CD4-positive, CD25-positive, alpha-beta regulatory T cell (primary cell): ENCODE data around the gene C3orf20. TPM values are rescaled to one million over a fixed set of nuclear protein-coding genes. Genes with fewer than 3 reads are reported as not detected.
"Not testable (repeated sequence)": the region's sequence is repeated elsewhere in the genome, so short reads cannot be mapped to it uniquely, and the experiment has no call there.

ENCODE experiments used
- ATAC-seq, 2 donors: fragments of 150-1000 bp; cut with Tn5 transposase; one replicate each; pipeline ENCODE4 v1.10.0; 2021; ENCODE audit warnings: low read depth in 2 of 2, moderate number of reproducible peaks in 2 of 2, moderate library complexity in 1 of 2
- DNase-seq, 3 donors: peaks; one replicate each; pipeline versions ENCODE4 v3.0.0 to v3.0.0-alpha.2; 2012 to 2022; ENCODE audit warnings: mixed read lengths in 1 of 3
- H3K27ac ChIP-seq: one replicate; pipeline ENCODE4 v1.7.0; 2013; ENCODE audit warnings: mild to moderate bottlenecking, low read length; ENCODE audit not compliant: insufficient read depth, poor library complexity, severe bottlenecking
- H3K27me3 ChIP-seq: one replicate; pipeline ENCODE4 v1.7.0; 2013; ENCODE audit warnings: low read length; ENCODE audit not compliant: control insufficient read depth, insufficient read depth
- H3K36me3 ChIP-seq: one replicate; pipeline ENCODE4 v1.7.0; 2013; ENCODE audit warnings: mild to moderate bottlenecking, low read length, moderate library complexity; ENCODE audit not compliant: control insufficient read depth, insufficient read depth
- H3K4me1 ChIP-seq: 2 replicates; pipeline ENCODE4 v1.7.0; 2013; ENCODE audit warnings: mild to moderate bottlenecking, low read length; ENCODE audit not compliant: insufficient read depth, control insufficient read depth, poor library complexity, severe bottlenecking
- H3K4me3 ChIP-seq: one replicate; pipeline ENCODE4 v1.7.0; 2013; ENCODE audit warnings: low read depth, mild to moderate bottlenecking, low read length, moderate library complexity
- H3K9me3 ChIP-seq, 2 experiments: 1 replicate in 1 of 2; 2 replicates in 1 of 2; pipeline ENCODE4 v1.7.0; 2013; ENCODE audit warnings: low read length in 2 of 2, mild to moderate bottlenecking in 1 of 2, moderate library complexity in 1 of 2; ENCODE audit not compliant: control insufficient read depth in 2 of 2
- H3K27ac Mint-ChIP-seq, 3 donors: one replicate each; pipeline ENCODE4 v1.8.0; 2020 to 2022; ENCODE audit warnings: mild to moderate bottlenecking in 3 of 3, mixed read lengths in 3 of 3, moderate library complexity in 2 of 3
- H3K27me3 Mint-ChIP-seq: one replicate; pipeline ENCODE4 v1.8.0; 2022; ENCODE audit warnings: mild to moderate bottlenecking, mixed read lengths
- H3K36me3 Mint-ChIP-seq: one replicate; pipeline ENCODE4 v1.8.0; 2020; ENCODE audit warnings: mixed read lengths
- H3K4me1 Mint-ChIP-seq, 4 donors: one replicate each; pipeline ENCODE4 v1.8.0; 2020 to 2022; ENCODE audit warnings: mixed read lengths in 4 of 4, mild to moderate bottlenecking in 1 of 4
- H3K4me3 Mint-ChIP-seq, 4 donors: one replicate each; pipeline ENCODE4 v1.8.0; 2020 to 2022; ENCODE audit warnings: mild to moderate bottlenecking in 4 of 4, mixed read lengths in 4 of 4, moderate library complexity in 3 of 4
- H3K9me3 Mint-ChIP-seq, 7 donors: one replicate each; pipeline ENCODE4 v1.8.0; 2020 to 2022; ENCODE audit warnings: mixed read lengths in 7 of 7, mild to moderate bottlenecking in 3 of 7, moderate library complexity in 2 of 7
- polyA plus RNA-seq, 4 donors: library from polyadenylated mRNA; unstranded; fragments of 300-500 nt; fragmentation: Illumina TruSeq; gene quantifications; one replicate each; pipeline ENCODE4 v1.2.3, GENCODE V29; 2021
- total RNA-seq: library from RNA; stranded (reverse); gene quantifications from one replicate; pipeline ENCODE4 v1.2.3, GENCODE V29; 2022

The C3orf20 gene
- total and polyA plus RNA-seq, 5 donors from 2014 or later, result 0.37 TPM; not detected in 4

GRCh38 chr3:14808502-14809266 lies 133.7 kb downstream of the C3orf20 start:
- Histone ChIP-seq H3K4me1 (no peaks in the 10 kb centered on the region), H3K27me3 (peaks cover 19% of the 10 kb centered on the region), H3K36me3 (no peaks in the 10 kb centered on the region), H3K9me3 (no peaks in the 10 kb centered on the region), H3K4me3 (no peak overlapping the region), H3K27ac (no peak overlapping the region)
- Mint-ChIP-seq H3K9me3 (peaks cover 0 to 2% (median 0%) of the 10 kb centered on the region in 7 donors), H3K27me3 (peaks cover 51% of the 10 kb centered on the region), H3K4me3 (no peak overlapping the region), H3K4me1 (peaks cover 0 to 5% (median 2%) of the 10 kb centered on the region in 4 donors), H3K36me3 (no peaks in the 10 kb centered on the region), H3K27ac (no peak overlapping the region)
- ATAC-seq, result no peak
- no peak for DNase-seq

- H3K4me1 Mint-ChIP-seq, H3K27ac ChIP-seq, H3K9me3 ChIP-seq, H3K36me3 Mint-ChIP-seq, H3K4me1 ChIP-seq, ATAC-seq, H3K4me3 ChIP-seq, DNase-seq, H3K27ac Mint-ChIP-seq, H3K9me3 Mint-ChIP-seq, H3K4me3 Mint-ChIP-seq, H3K36me3 ChIP-seq: not testable (repeated sequence)
- peaks cover 58% of the 10 kb centered on the region for H3K27me3 Mint-ChIP-seq
- H3K27me3 ChIP-seq, result peaks cover 19% of the 10 kb centered on the region
Measured at GRCh38 chr3:14809611-14810010, 134.7 kb downstream of the C3orf20 start.

- Histone ChIP-seq H3K27me3 (peaks cover 19% of the 10 kb centered on the region), H3K4me1 (no peaks in the 10 kb centered on the region), H3K27ac (no peak overlapping the region), H3K9me3 (no peaks in the 10 kb centered on the region), H3K36me3 (no peaks in the 10 kb centered on the region), H3K4me3 (no peak overlapping the region)
- H3K27ac Mint-ChIP-seq, result no peak overlapping the region
- H3K36me3 Mint-ChIP-seq, result no peaks in the 10 kb centered on the region
- H3K4me3 Mint-ChIP-seq, result no peak overlapping the region
- peaks cover 62% of the 10 kb centered on the region for H3K27me3 Mint-ChIP-seq
- H3K4me1 Mint-ChIP-seq, result peaks cover 0 to 4% (median 2%) of the 10 kb centered on the region in 4 donors
- H3K9me3 Mint-ChIP-seq, result peaks cover 0 to 2% (median 0%) of the 10 kb centered on the region in 7 donors
- ATAC-seq, result no peak
- no peak for DNase-seq
Measured at GRCh38 chr3:14810070-14810791, 135.3 kb downstream of the C3orf20 start.

- Histone ChIP-seq H3K9me3 (no peaks in the 10 kb centered on the region), H3K36me3 (no peaks in the 10 kb centered on the region), H3K4me1 (no peaks in the 10 kb centered on the region), H3K27ac (no peak overlapping the region), H3K27me3 (peaks cover 19% of the 10 kb centered on the region), H3K4me3 (no peak overlapping the region)
- Mint-ChIP-seq H3K9me3 (peaks cover 0 to 2% (median 0%) of the 10 kb centered on the region in 7 donors), H3K4me3 (peak overlapping the region in 1 of 4 donors; percentile 13), H3K27ac (no peak overlapping the region), H3K36me3 (no peaks in the 10 kb centered on the region), H3K27me3 (peaks cover 63% of the 10 kb centered on the region), H3K4me1 (peaks cover 0 to 4% (median 2%) of the 10 kb centered on the region in 4 donors)
- ATAC-seq (no peak), DNase-seq (no peak)
Measured at GRCh38 chr3:14810801-14811661, 136.1 kb downstream of the C3orf20 start.

- peaks cover 19% of the 10 kb centered on the region for H3K27me3 ChIP-seq
- peaks cover 0 to 4% (median 2%) of the 10 kb centered on the region in 4 donors for H3K4me1 Mint-ChIP-seq
- no peaks in the 10 kb centered on the region for H3K4me1 ChIP-seq
- no peak for ATAC-seq
- H3K27ac Mint-ChIP-seq, result no peak overlapping the region
- no peak overlapping the region for H3K27ac ChIP-seq
- no peak for DNase-seq
- H3K36me3 Mint-ChIP-seq, result no peaks in the 10 kb centered on the region
- H3K9me3 Mint-ChIP-seq, result peaks cover 0 to 2% (median 0%) of the 10 kb centered on the region in 7 donors
- H3K27me3 Mint-ChIP-seq, result peaks cover 64% of the 10 kb centered on the region
- H3K36me3 ChIP-seq, result no peaks in the 10 kb centered on the region
- no peaks in the 10 kb centered on the region for H3K9me3 ChIP-seq
- no peak overlapping the region for H3K4me3 ChIP-seq
- H3K4me3 Mint-ChIP-seq, result no peak overlapping the region
Measured at GRCh38 chr3:14811684-14812083, 136.7 kb downstream of the C3orf20 start.

GRCh38 chr3:14812196-14812790 lies 137.4 kb downstream of the C3orf20 start:
- Histone ChIP-seq H3K4me1 (no peaks in the 10 kb centered on the region), H3K36me3 (no peaks in the 10 kb centered on the region), H3K9me3 (no peaks in the 10 kb centered on the region), H3K27ac (no peak overlapping the region), H3K27me3 (peaks cover 19% of the 10 kb centered on the region), H3K4me3 (no peak overlapping the region)
- Mint-ChIP-seq H3K9me3 (no peaks in the 10 kb centered on the region), H3K4me3 (no peak overlapping the region), H3K4me1 (peaks cover 0 to 4% (median 2%) of the 10 kb centered on the region in 4 donors), H3K27ac (no peak overlapping the region), H3K36me3 (no peaks in the 10 kb centered on the region), H3K27me3 (peaks cover 62% of the 10 kb centered on the region)
- no peak for DNase-seq
- ATAC-seq, result no peak

- ATAC-seq, result no peak
- no peak for DNase-seq
- Histone ChIP-seq H3K27me3 (peaks cover 16% of the 10 kb centered on the region), H3K27ac (no peak overlapping the region), H3K4me1 (no peaks in the 10 kb centered on the region), H3K9me3 (no peaks in the 10 kb centered on the region), H3K36me3 (no peaks in the 10 kb centered on the region), H3K4me3 (no peak overlapping the region)
- H3K36me3 Mint-ChIP-seq, result no peaks in the 10 kb centered on the region
- H3K4me1 Mint-ChIP-seq, result peaks cover 0 to 4% (median 2%) of the 10 kb centered on the region in 4 donors
- no peak overlapping the region for H3K27ac Mint-ChIP-seq
- peaks cover 50% of the 10 kb centered on the region for H3K27me3 Mint-ChIP-seq
- no peak overlapping the region for H3K4me3 Mint-ChIP-seq
- H3K9me3 Mint-ChIP-seq, result no peaks in the 10 kb centered on the region
Measured at GRCh38 chr3:14814411-14814871, 139.5 kb downstream of the C3orf20 start.
